ENCODE results near the gene KCND3. TPM values are rescaled to one million over a fixed set of nuclear protein-coding genes. Genes with fewer than 3 reads are reported as not detected.

KCND3 gene
- total RNA-seq, 4 donors from 2014 or later = 0.35 to 4.1 (median 0.90) TPM

DNA sequence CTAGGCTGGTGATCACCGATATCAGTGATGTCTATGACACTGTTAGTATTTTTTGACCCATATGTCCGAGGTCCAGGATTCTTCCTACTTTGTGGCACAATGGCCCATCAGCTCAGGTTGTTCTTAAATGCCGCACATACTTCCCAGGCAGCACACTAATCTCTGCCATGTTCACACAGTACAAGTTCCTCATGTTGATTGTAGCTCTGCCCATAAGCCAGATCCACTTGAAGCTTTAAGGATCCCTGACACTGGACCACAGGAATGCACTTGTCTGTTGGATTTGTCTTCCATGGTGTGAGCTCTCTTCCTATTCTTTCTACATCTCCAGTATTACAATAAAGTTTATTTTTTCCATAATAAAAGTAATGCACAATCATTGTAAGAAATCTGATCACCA is 164.3 kb downstream of the KCND3 start:
- Histone ChIP-seq H3K4me1 (no peaks in the 10 kb centered on the region), H3K9me3 (no peaks in the 10 kb centered on the region), H3K4me3 (no peak overlapping the region), H3K36me3 (no peaks in the 10 kb centered on the region), H3K27me3 (no peaks in the 10 kb centered on the region), H3K27ac (no peak overlapping the region)
- DNase-seq = no peak
- no peak for TF ChIP-seq POLR2A (IDR thresholded peaks at IDR 0.05)
- TF ChIP-seq, protein P1, sequence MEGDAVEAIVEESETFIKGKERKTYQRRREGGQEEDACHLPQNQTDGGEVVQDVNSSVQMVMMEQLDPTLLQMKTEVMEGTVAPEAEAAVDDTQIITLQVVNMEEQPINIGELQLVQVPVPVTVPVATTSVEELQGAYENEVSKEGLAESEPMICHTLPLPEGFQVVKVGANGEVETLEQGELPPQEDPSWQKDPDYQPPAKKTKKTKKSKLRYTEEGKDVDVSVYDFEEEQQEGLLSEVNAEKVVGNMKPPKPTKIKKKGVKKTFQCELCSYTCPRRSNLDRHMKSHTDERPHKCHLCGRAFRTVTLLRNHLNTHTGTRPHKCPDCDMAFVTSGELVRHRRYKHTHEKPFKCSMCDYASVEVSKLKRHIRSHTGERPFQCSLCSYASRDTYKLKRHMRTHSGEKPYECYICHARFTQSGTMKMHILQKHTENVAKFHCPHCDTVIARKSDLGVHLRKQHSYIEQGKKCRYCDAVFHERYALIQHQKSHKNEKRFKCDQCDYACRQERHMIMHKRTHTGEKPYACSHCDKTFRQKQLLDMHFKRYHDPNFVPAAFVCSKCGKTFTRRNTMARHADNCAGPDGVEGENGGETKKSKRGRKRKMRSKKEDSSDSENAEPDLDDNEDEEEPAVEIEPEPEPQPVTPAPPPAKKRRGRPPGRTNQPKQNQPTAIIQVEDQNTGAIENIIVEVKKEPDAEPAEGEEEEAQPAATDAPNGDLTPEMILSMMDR (IDR thresholded peaks at IDR 0.05) = no peak

DNA sequence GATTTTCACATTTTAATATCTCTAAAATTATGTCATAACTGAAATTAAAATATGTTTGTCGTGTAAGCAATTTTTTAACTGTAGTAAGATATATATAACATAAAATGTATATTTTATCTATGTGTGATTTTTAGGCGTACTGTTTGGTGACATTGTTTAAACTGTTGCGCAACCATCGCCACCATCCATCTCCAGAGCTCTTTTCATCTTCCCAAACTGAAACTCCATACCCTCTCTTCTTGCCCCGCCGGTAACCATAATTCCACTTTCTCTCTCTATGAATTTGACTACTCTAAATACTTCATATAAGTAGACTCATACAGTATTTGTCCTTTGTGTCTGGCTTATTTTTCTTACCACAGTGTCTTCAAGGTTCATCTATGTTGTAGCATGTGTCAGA is 167.3 kb downstream of the KCND3 start:
- H3K36me3 ChIP-seq = no peaks in the 10 kb centered on the region
- TF ChIP-seq, protein P1 (IDR thresholded peaks at IDR 0.05) = no peak
- TF ChIP-seq POLR2A (IDR thresholded peaks at IDR 0.05) = no peak
- no peak for DNase-seq
- H3K27ac ChIP-seq = no peak overlapping the region
- no peaks in the 10 kb centered on the region for H3K27me3 ChIP-seq
- no peaks in the 10 kb centered on the region for H3K4me1 ChIP-seq
- no peaks in the 10 kb centered on the region for H3K9me3 ChIP-seq
- H3K4me3 ChIP-seq = no peak overlapping the region

DNA sequence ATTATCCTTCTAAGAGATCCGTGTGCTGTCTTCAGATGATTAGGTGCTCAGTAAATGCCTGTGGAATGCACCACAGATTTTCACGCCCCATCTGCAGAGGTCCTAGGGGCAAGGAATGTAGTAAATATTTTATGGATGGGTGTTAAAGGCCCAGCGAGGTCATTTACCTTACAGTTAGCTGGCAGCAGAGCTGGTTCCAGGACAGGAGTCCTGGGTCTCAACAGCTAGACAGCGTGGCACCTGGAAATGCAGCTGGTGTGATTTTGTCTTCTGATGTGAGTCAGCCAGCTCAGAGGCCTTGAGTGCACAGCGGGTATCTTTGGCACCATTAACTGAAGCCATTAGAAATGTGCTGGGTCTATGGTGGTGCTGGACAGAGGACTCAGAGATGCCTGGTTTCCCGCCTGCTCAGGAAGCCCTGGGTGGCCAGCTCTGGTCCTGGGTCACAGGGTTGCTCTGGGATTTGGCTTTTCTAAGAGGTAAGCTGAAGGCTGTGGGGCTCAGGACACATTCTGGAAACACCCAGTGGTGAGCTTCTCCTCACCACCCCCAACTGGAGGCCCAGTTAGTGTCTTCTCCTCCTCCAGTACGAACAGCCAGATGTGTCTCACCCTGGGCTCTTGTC is 168.2 kb downstream of the KCND3 start:
- no peaks in the 10 kb centered on the region for H3K9me3 ChIP-seq
- no peaks in the 10 kb centered on the region for H3K4me1 ChIP-seq
- no peak overlapping the region for H3K4me3 ChIP-seq
- H3K36me3 ChIP-seq = no peaks in the 10 kb centered on the region
- TF ChIP-seq, protein P1 (IDR thresholded peaks at IDR 0.05) = no peak
- TF ChIP-seq POLR2A (IDR thresholded peaks at IDR 0.05) = no peak
- H3K27me3 ChIP-seq = no peaks in the 10 kb centered on the region
- DNase-seq = no peak
- H3K27ac ChIP-seq = no peak overlapping the region

DNA sequence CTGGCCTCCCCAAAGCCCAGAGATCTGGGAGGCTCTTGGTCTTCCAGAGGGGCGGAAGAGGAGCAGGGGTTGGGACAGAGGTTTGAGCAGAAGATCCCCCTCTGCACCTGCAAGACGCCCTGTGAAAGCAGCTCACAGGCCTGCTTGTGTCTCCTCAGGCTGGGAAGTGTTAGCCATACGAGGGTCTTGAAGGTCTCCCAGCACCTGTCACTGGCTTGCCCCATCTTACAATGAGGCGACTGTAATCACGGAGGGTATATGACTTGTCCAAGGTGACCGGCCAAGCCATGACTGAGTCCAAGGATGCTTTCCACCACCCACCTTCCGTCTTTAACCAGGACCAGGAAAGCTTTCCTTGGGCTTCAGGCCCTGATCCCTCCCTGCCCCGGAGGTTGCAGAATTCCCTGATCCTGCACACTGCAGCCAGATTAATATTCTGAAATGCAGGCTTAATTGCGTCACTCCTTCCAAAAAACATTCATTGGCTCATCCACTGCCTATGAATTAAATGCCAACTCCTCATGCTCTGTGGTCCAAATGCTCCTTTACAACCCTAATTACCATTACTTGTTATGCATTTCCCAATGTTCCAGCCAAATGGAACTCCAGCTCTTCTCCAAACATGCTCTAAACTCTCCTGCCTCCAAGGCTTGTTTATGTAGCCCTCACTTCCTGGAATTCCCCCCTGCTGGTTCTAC is 169.8 kb downstream of the KCND3 start:
- no peaks in the 10 kb centered on the region for H3K9me3 ChIP-seq
- no peaks in the 10 kb centered on the region for H3K36me3 ChIP-seq
- H3K27ac ChIP-seq = no peak overlapping the region
- TF ChIP-seq, protein P1 (IDR thresholded peaks at IDR 0.05) = no peak
- no peak for TF ChIP-seq POLR2A (IDR thresholded peaks at IDR 0.05)
- H3K27me3 ChIP-seq = no peaks in the 10 kb centered on the region
- no peak for DNase-seq
- H3K4me3 ChIP-seq = no peak overlapping the region
- no peaks in the 10 kb centered on the region for H3K4me1 ChIP-seq

DNA sequence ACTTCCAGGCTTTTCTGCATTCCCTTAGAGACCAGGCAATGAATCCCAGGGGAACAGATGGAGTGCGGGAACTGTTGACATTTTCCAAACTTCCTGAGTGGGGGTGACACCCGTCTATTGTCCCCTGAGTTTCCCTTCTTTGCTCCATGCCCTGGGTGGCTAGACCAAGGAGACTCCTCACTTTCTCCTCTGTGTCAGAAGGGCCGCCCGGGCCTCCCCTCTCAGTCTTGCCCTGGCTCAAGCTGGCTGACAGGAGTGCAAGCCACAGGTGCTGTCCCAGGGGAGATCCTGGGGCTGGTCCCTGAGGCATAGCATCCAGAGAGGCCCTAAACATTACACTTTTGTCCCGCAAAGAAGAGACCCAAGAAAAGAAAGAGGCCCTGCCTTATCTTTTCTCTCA is 170.9 kb downstream of the KCND3 start:
- H3K4me1 ChIP-seq = no peaks in the 10 kb centered on the region
- H3K27me3 ChIP-seq = no peaks in the 10 kb centered on the region
- no peak overlapping the region for H3K4me3 ChIP-seq
- no peaks in the 10 kb centered on the region for H3K36me3 ChIP-seq
- no peaks in the 10 kb centered on the region for H3K9me3 ChIP-seq
- no peak overlapping the region for H3K27ac ChIP-seq
- DNase-seq = no peak
- TF ChIP-seq, protein P1 (IDR thresholded peaks at IDR 0.05) = no peak
- TF ChIP-seq POLR2A (IDR thresholded peaks at IDR 0.05) = no peak

Data from Peyer's patch (tissue), 4 donors.